PC-9 (cell line): ENCODE measurements around the gene PLCG2. TPM values are rescaled to one million over a fixed set of nuclear protein-coding genes. Genes with fewer than 3 reads are reported as not detected.

Experiments used
- BruUV-seq: library from RNA; stranded (reverse); fragments of 400-500 nt; replicated peaks from 2 replicates; lab custom pipeline; 2021; lab: Mats Ljungman, UMichigan
- CTCF ChIA-PET: fragments of 300-600 bp; sonication (Branson Sonifier 250); formaldehyde crosslinking; loops from one replicate; lab custom pipeline; 2022; ENCODE audit warnings: antibody characterized with exemption; lab: Charles Lee
- POLR2A ChIA-PET: fragments of 300-600 bp; sonication (Branson Sonifier 250); formaldehyde crosslinking; loops from one replicate; lab custom pipeline; 2022; ENCODE audit warnings: antibody characterized with exemption; ENCODE audit not compliant: unreplicated experiment; lab: Charles Lee
- DNase-seq, 2 experiments: peaks; one replicate each; pipeline versions ENCODE4 v3.0.0 to v3.0.0-alpha.2; 2015 to 2022; ENCODE audit warnings: mixed read lengths in 1 of 2
- H2AFZ ChIP-seq: fragments of 200-600 bp; sonication (generic); 2 replicates; pipeline ENCODE4 v1.8.1; 2017; ENCODE audit warnings: antibody characterized with exemption
- H3F3A ChIP-seq: fragments of 200-600 bp; sonication (generic); 2 replicates; pipeline ENCODE4 v1.8.1; 2017; ENCODE audit warnings: antibody characterized with exemption, mild to moderate bottlenecking, low read depth; ENCODE audit not compliant: insufficient read depth
- H3K27ac ChIP-seq: fragments of 200-600 bp; sonication (generic); 2 replicates; pipeline ENCODE4 v1.6.1; 2016; ENCODE audit warnings: mixed run types
- H3K27me3 ChIP-seq: fragments of 200-600 bp; sonication (generic); 2 replicates; pipeline ENCODE4 v1.6.1; 2016; ENCODE audit warnings: low read depth, mixed run types; ENCODE audit not compliant: insufficient read depth
- H3K36me3 ChIP-seq: fragments of 200-600 bp; sonication (generic); 2 replicates; pipeline ENCODE4 v1.6.1; 2016; ENCODE audit warnings: low read depth, mixed run types
- H3K4me1 ChIP-seq: fragments of 200-600 bp; sonication (generic); replicated peaks from 2 replicates; pipeline ENCODE4 v1.6.1; 2016; ENCODE audit warnings: mixed run types; ENCODE audit not compliant: insufficient read depth
- H3K4me2 ChIP-seq: fragments of 200-600 bp; sonication (generic); 2 replicates; pipeline ENCODE4 v1.6.1; 2017; ENCODE audit warnings: mixed run types
- H3K4me3 ChIP-seq: fragments of 200-600 bp; sonication (generic); 2 replicates; pipeline ENCODE4 v1.6.1; 2016; ENCODE audit warnings: mixed run types
- H3K79me2 ChIP-seq: fragments of 200-600 bp; sonication (generic); 2 replicates; pipeline ENCODE4 v1.6.1; 2017; ENCODE audit warnings: low read depth, mixed run types
- H3K9me2 ChIP-seq: fragments of 200-600 bp; sonication (generic); 2 replicates; pipeline ENCODE4 v1.8.1; 2017; ENCODE audit warnings: mild to moderate bottlenecking; ENCODE audit not compliant: insufficient read depth
- H3K9me3 ChIP-seq: fragments of 200-600 bp; sonication (generic); 2 replicates; pipeline ENCODE4 v1.8.1; 2016; ENCODE audit warnings: low read depth; ENCODE audit not compliant: insufficient read depth
- H4K20me1 ChIP-seq: fragments of 200-600 bp; sonication (generic); 2 replicates; pipeline ENCODE4 v1.8.1; 2017; ENCODE audit not compliant: insufficient read depth
- CTCF ChIP-seq: fragments of 200-600 bp; sonication (generic); conservative IDR thresholded peaks from 2 replicates; pipeline ENCODE4 v1.6.1; 2017; ENCODE audit warnings: mixed run types, antibody characterized with exemption, mild to moderate bottlenecking, moderate library complexity
- EZH2 ChIP-seq: fragments of 200-600 bp; sonication (generic); IDR thresholded peaks from 2 replicates; pipeline ENCODE4 v1.8.0; 2017; ENCODE audit warnings: antibody characterized with exemption, low read depth
- intact Hi-C: fragments of 100-400 bp; cut with micrococcal nuclease; formaldehyde crosslinking; loops from one replicate; pipeline ENCODE4 v1.10.0; 2022; ENCODE audit not compliant: unreplicated experiment
- total RNA-seq: library from RNA; stranded (reverse); gene quantifications from 2 replicates; pipeline ENCODE4 v1.2.3, GENCODE V29; 2021

Gene PLCG2
- total RNA-seq, 1 experiment from 2014 or later, result 10.8 TPM

DNA sequence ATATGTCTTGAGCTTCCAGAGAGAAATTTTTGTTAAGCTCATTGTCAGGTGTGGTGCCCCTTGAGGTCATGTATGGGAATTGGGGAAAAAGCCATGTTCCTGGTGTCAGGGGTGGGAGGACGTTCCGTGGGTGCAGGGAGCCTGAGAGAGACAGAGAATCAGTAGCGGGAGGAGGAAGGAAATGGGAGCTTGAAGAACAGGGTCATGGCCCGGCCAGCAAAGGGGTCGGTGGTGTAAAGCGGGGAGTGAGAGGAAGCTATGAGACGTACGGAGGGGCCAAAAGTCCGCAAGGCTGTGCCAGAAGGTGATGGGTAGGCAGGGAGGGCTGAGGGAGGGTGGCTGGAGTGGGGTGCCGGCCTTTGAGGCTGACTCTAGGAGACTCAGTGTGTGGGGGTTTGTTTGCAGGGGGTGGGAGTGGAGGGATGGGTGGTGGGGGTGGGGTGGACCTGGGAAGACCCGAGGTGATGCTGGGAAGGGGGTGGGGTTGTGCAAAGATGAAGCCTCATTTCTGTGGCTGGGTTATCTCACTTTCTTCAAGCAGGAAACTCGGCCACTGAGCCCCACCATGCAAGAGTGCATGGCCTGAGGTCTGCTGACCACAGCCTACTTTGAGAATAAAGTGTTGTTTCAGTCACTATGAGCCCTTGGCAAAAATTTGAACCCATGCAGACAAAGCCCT lies 63.6 kb downstream of the PLCG2 start:
- no peak overlapping the region for H3K27ac ChIP-seq
- H3K36me3 ChIP-seq, result no peaks in the 10 kb centered on the region
- CTCF ChIA-PET, result no interaction called here
- no peaks in the 10 kb centered on the region for H3K4me1 ChIP-seq
- H3K27me3 ChIP-seq, result no peaks in the 10 kb centered on the region; the same call in 1 of the 2 replicates
- no peak overlapping the region for H3K4me3 ChIP-seq
- H3K9me3 ChIP-seq, result no peaks in the 10 kb centered on the region
- intact Hi-C loops, result no loop called here
- H3K4me2 ChIP-seq, result no peak overlapping the region
- no peak for TF ChIP-seq EZH2
- no peak for TF ChIP-seq CTCF
- no TSS peak for BruUV-seq
- no peak for DNase-seq
- H3K79me2 ChIP-seq, result no peaks in the 10 kb centered on the region
- no peak overlapping the region for H2AFZ ChIP-seq
- no peaks in the 10 kb centered on the region for H3K9me2 ChIP-seq
- H3F3A ChIP-seq, result no peaks in the 10 kb centered on the region
- H4K20me1 ChIP-seq, result no peaks in the 10 kb centered on the region
- POLR2A ChIA-PET, result no interaction called here

GRCh38 chr16:81843243-81843582 lies 64.1 kb downstream of the PLCG2 start:
- intact Hi-C loops, result no loop called here
- Histone ChIP-seq H3K4me3 (no peak overlapping the region), H2AFZ (no peak overlapping the region), H3K79me2 (no peaks in the 10 kb centered on the region), H3K9me2 (no peaks in the 10 kb centered on the region), H3K36me3 (no peaks in the 10 kb centered on the region), H3K27me3 (no peaks in the 10 kb centered on the region; the same call in 1 of the 2 replicates), H3K27ac (no peak overlapping the region), H3K4me2 (no peak overlapping the region), H3K9me3 (no peaks in the 10 kb centered on the region), H3F3A (no peaks in the 10 kb centered on the region), H4K20me1 (no peaks in the 10 kb centered on the region), H3K4me1 (no peaks in the 10 kb centered on the region)
- CTCF ChIA-PET, result no interaction called here
- DNase-seq, result no peak
- BruUV-seq, result no TSS peak
- POLR2A ChIA-PET, result no interaction called here
- TF ChIP-seq EZH2 (no peak), CTCF (no peak)

- H3K9me3 ChIP-seq, result no peaks in the 10 kb centered on the region
- no peak overlapping the region for H2AFZ ChIP-seq
- ChIA-PET POLR2A (no interaction called here), CTCF (no interaction called here)
- DNase-seq, result no peak
- no peak overlapping the region for H3K4me2 ChIP-seq
- H3K27me3 ChIP-seq, result no peaks in the 10 kb centered on the region; the same call in 1 of the 2 replicates
- H3K4me1 ChIP-seq, result no peaks in the 10 kb centered on the region
- H3K9me2 ChIP-seq, result no peaks in the 10 kb centered on the region
- no peaks in the 10 kb centered on the region for H3K36me3 ChIP-seq
- intact Hi-C loops, result no loop called here
- no peaks in the 10 kb centered on the region for H3F3A ChIP-seq
- H4K20me1 ChIP-seq, result no peaks in the 10 kb centered on the region
- no TSS peak for BruUV-seq
- no peak overlapping the region for H3K4me3 ChIP-seq
- H3K27ac ChIP-seq, result no peak overlapping the region
- no peaks in the 10 kb centered on the region for H3K79me2 ChIP-seq
- TF ChIP-seq CTCF (no peak), EZH2 (no peak)
Measured at GRCh38 chr16:81843683-81844082, 64.6 kb downstream of the PLCG2 start.
